SK-N-MC (cell line): ENCODE results near the gene CAMTA1.

ENCODE experiments used
- DNase-seq: peaks from one replicate; pipeline ENCODE4 v3.0.0-alpha.2; 2011; ENCODE audit warnings: low read depth, low spot score
- H3K27ac ChIP-seq: fragments of 200-600 bp; sonication (generic); 2 replicates; pipeline ENCODE4 v1.5.1; 2016; ENCODE audit warnings: mixed run types
- H3K36me3 ChIP-seq: fragments of 200-600 bp; sonication (generic); 2 replicates; pipeline ENCODE4 v1.6.1; 2017; ENCODE audit warnings: antibody characterized with exemption, low read length, mixed read lengths; ENCODE audit not compliant: insufficient read depth
- H3K4me3 ChIP-seq: fragments of 200-600 bp; sonication (generic); 2 replicates; pipeline ENCODE4 v1.5.1; 2016
- H3K9ac ChIP-seq: fragments of 200-600 bp; sonication (generic); 2 replicates; pipeline ENCODE4 v1.8.0; 2017; ENCODE audit warnings: mixed run types, mixed read lengths; ENCODE audit not compliant: insufficient read length
- H3K9me3 ChIP-seq: fragments of 200-600 bp; sonication (generic); 2 replicates; pipeline ENCODE4 v1.6.1; 2017; ENCODE audit warnings: low read depth, mild to moderate bottlenecking, antibody characterized with exemption, low read length, moderate library complexity, mixed read lengths
- EZH2 ChIP-seq: fragments of 200-600 bp; sonication (generic); IDR thresholded peaks from one replicate; pipeline ENCODE4 v1.6.1; 2017; ENCODE audit warnings: antibody characterized with exemption
- FOXP2 ChIP-seq: optimal IDR thresholded peaks from 2 replicates; pipeline ENCODE3; 2011; ENCODE audit warnings: mild to moderate bottlenecking, moderate library complexity; ENCODE audit not compliant: insufficient read depth; ENCODE audit errors: extremely low read length, control extremely low read depth
- POLR2AphosphoS5 ChIP-seq: IDR thresholded peaks from 2 replicates; pipeline ENCODE4 v1.6.1; 2012; ENCODE audit warnings: mild to moderate bottlenecking, low read depth, low read length, borderline replicate concordance

Gene CAMTA1

GRCh38 chr1:7489586-7489985 lies 704.3 kb downstream of the CAMTA1 start:
- no peak for TF ChIP-seq POLR2AphosphoS5
- no peak for TF ChIP-seq FOXP2
- no peak for TF ChIP-seq EZH2
- Histone ChIP-seq H3K27ac (no peak overlapping the region), H3K9me3 (no peaks in the 10 kb centered on the region), H3K4me3 (no peak overlapping the region), H3K36me3 (no peaks in the 10 kb centered on the region), H3K9ac (no peak overlapping the region)
- DNase-seq, result no peak

- TF ChIP-seq FOXP2, result no peak
- no peak for TF ChIP-seq POLR2AphosphoS5
- no peak for TF ChIP-seq EZH2
- Histone ChIP-seq H3K9me3 (no peaks in the 10 kb centered on the region), H3K4me3 (no peak overlapping the region), H3K36me3 (no peaks in the 10 kb centered on the region), H3K27ac (no peak overlapping the region), H3K9ac (no peak overlapping the region)
- no peak for DNase-seq
These were observed 705.3 kb downstream of the CAMTA1 start for GRCh38 chr1:7490576-7490975.

- Histone ChIP-seq H3K4me3 (no peak overlapping the region), H3K9me3 (no peaks in the 10 kb centered on the region), H3K27ac (no peak overlapping the region), H3K36me3 (no peaks in the 10 kb centered on the region), H3K9ac (no peak overlapping the region)
- TF ChIP-seq POLR2AphosphoS5 (no peak), EZH2 (no peak), FOXP2 (no peak)
- no peak for DNase-seq
These were observed 706.0 kb downstream of the CAMTA1 start for GRCh38 chr1:7491109-7491817.

- Histone ChIP-seq H3K36me3 (no peaks in the 10 kb centered on the region), H3K4me3 (no peak overlapping the region), H3K27ac (no peak overlapping the region), H3K9me3 (no peaks in the 10 kb centered on the region), H3K9ac (no peak overlapping the region)
- DNase-seq, result no peak
- TF ChIP-seq FOXP2, result no peak
- no peak for TF ChIP-seq EZH2
- TF ChIP-seq POLR2AphosphoS5, result no peak
These were observed 706.5 kb downstream of the CAMTA1 start for GRCh38 chr1:7491818-7492173.

- Histone ChIP-seq H3K27ac (no peak overlapping the region), H3K9ac (no peak overlapping the region), H3K4me3 (no peak overlapping the region), H3K36me3 (no peaks in the 10 kb centered on the region), H3K9me3 (no peaks in the 10 kb centered on the region)
- no peak for DNase-seq
- TF ChIP-seq EZH2, result no peak
These were observed 708.6 kb downstream of the CAMTA1 start for GRCh38 chr1:7493711-7494454.

- H3K9ac ChIP-seq, result no peak overlapping the region
These were observed 710.7 kb downstream of the CAMTA1 start for GRCh38 chr1:7495962-7496361.

GRCh38 chr1:7497107-7497637 lies 711.9 kb downstream of the CAMTA1 start:
- H3K36me3 ChIP-seq, result no peaks in the 10 kb centered on the region
- no peak overlapping the region for H3K4me3 ChIP-seq
- no peak overlapping the region for H3K9ac ChIP-seq
- no peak for DNase-seq
- H3K9me3 ChIP-seq, result no peaks in the 10 kb centered on the region
- no peak overlapping the region for H3K27ac ChIP-seq
- no peak for TF ChIP-seq POLR2AphosphoS5

More at GRCh38 chr1:7495962-7496361, 710.7 kb downstream of the CAMTA1 start:
- DNase-seq, result no peak
- Histone ChIP-seq H3K36me3 (no peaks in the 10 kb centered on the region), H3K9me3 (no peaks in the 10 kb centered on the region), H3K27ac (no peak overlapping the region), H3K4me3 (no peak overlapping the region)
- no peak for TF ChIP-seq POLR2AphosphoS5
- no peak for TF ChIP-seq FOXP2
- TF ChIP-seq EZH2, result no peak

- H3K36me3 ChIP-seq, result no peaks in the 10 kb centered on the region
- TF ChIP-seq POLR2AphosphoS5, result no peak
- no peak for TF ChIP-seq FOXP2
- TF ChIP-seq EZH2, result no peak
These were observed 715.3 kb downstream of the CAMTA1 start for GRCh38 chr1:7500381-7501083.

More at GRCh38 chr1:7500381-7501083, 715.3 kb downstream of the CAMTA1 start:
- no peak overlapping the region for H3K9ac ChIP-seq
- no peak overlapping the region for H3K4me3 ChIP-seq
- no peaks in the 10 kb centered on the region for H3K9me3 ChIP-seq
- DNase-seq, result no peak
- H3K27ac ChIP-seq, result no peak overlapping the region
